ENCODE measurements around the gene RCBTB1.
"Not testable (repeated sequence)": the region's sequence is repeated elsewhere in the genome, so short reads cannot be mapped to it uniquely, and the experiment has no call there.

The RCBTB1 gene

GRCh38 chr13:49604570-49604969 lies 19.2 kb upstream of the RCBTB1 start:
- no peak for DNase-seq (ENCODE audit: low spot score)

DNA sequence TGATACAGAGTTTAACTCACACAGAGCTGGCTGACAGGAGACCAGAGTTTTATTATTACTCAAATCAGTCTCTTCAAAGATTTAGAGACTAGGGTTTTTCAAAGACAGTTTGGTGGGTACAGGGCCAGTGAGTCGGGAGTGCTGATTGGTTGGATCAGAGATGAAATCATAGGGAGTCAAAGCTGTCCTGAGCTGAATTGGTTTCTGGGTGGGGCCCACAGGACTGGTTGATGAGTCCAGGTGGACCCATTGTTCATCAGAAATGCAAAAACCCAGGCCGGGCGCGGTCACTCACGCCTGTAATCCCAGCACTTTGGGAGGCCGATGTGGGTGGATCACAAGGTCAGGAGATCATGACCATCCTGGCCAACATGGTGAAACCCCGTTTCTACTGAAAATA lies 17.3 kb upstream of the RCBTB1 start:
- DNase-seq (ENCODE audit: low spot score) = not testable (repeated sequence)

GRCh38 chr13:49602005-49602404 lies 16.6 kb upstream of the RCBTB1 start:
- DNase-seq (ENCODE audit: low spot score) = no peak

DNA sequence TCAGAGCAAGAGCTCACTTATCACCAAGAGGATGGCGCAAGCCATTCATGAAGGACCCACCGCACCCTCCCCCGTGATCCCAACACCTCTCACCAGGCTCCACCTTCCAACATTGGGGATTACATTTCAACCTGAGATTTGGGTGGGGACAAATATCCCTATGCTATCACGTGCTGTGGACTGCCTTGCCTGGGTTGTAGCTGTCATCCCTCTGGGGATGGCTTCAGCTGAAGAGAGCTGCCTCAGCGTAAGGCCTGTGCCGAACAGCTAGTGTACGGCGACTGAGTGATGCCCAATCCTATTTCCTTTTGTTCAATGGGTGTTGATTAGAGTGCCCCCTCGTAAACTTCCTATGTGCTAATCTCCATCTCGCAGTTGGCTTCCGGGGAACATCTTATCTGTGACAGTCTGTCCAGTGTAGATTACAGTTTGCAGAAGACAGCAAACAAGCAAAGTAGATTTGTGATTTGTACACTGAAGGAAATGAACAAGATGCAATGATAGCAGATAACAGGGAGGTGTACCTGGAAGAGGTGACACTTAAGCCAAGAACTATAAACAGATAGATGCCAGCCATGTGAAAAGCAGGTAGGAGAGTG lies 11.8 kb upstream of the RCBTB1 start:
- DNase-seq (ENCODE audit: low spot score) = no peak

- no peak for DNase-seq (ENCODE audit: low spot score)
Measured at GRCh38 chr13:49596221-49596620, 10.9 kb upstream of the RCBTB1 start.

GRCh38 chr13:49594576-49594975 lies 9.2 kb upstream of the RCBTB1 start:
- DNase-seq (ENCODE audit: low spot score) = no peak

- DNase-seq (ENCODE audit: low spot score) = not testable (repeated sequence)
Measured at GRCh38 chr13:49593876-49594275, 8.5 kb upstream of the RCBTB1 start.

- not testable (repeated sequence) for DNase-seq (ENCODE audit: low spot score)
Measured at GRCh38 chr13:49590714-49591113, 5.4 kb upstream of the RCBTB1 start.

GRCh38 chr13:49587311-49587847 lies 2.0 kb upstream of the RCBTB1 start:
- DNase-seq (ENCODE audit: low spot score) = no peak

DNA sequence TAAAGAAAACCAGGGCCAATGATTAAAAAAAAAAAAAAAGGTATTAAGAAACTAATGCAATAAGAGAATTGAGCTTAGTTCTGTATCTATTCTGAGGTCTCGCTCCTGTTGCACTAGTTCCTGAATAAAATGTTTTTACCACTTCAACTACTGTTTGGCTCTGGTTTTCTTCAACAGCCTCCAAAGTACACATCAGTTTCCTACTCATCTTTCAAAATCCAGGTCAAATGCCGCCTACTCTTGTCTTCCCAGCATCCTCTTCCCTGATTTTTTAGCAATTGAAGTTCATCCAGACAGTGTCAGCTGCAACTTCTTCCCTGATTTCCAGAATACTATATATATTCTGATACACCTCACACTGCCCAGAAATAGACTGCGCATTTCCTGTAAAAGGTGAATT lies 1.4 kb upstream of the RCBTB1 start:
- DNase-seq (ENCODE audit: low spot score) = no peak

- DNase-seq (ENCODE audit: low spot score) = no peak
Measured at GRCh38 chr13:49584771-49585182, 581 bp downstream of the RCBTB1 start.

DNA sequence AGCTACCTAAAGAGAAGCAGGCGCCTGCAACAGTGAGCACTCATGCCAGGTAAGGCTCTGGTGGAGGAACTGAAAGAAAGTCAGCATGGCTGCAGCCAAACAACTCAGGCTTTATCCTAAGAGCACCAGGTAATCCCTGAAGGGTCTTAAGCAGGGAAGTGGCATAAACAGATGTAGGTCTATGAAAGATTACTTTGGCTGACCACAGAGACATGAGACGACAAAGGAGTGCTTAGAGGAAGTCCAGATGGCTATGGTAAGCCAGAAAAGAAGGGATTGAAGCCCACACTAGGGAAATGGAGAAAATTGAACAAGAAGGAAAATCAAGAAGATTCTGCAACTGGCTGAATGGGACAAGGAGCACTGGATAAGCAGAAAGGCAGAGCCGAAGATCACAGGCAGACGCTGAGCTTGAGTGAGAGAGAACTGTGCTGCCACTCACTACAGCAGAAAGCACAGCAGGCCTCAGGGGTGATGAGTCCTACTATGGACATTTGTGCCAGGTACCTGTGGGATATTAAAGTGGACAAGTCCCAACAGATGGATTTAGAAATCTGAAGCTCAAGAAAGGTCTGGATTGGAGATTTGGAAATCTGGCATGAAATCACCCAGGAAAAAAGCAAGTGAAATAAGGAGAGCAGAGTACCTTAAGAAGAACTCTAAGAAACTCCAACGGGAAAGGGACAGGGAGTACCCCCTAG lies 4.2 kb downstream of the RCBTB1 start:
- DNase-seq (ENCODE audit: low spot score) = no peak

GRCh38 chr13:49579501-49579900 lies 5.9 kb downstream of the RCBTB1 start:
- no peak for DNase-seq (ENCODE audit: low spot score)

GRCh38 chr13:49571299-49572240 lies 13.8 kb downstream of the RCBTB1 start:
- DNase-seq (ENCODE audit: low spot score) = no peak

DNA sequence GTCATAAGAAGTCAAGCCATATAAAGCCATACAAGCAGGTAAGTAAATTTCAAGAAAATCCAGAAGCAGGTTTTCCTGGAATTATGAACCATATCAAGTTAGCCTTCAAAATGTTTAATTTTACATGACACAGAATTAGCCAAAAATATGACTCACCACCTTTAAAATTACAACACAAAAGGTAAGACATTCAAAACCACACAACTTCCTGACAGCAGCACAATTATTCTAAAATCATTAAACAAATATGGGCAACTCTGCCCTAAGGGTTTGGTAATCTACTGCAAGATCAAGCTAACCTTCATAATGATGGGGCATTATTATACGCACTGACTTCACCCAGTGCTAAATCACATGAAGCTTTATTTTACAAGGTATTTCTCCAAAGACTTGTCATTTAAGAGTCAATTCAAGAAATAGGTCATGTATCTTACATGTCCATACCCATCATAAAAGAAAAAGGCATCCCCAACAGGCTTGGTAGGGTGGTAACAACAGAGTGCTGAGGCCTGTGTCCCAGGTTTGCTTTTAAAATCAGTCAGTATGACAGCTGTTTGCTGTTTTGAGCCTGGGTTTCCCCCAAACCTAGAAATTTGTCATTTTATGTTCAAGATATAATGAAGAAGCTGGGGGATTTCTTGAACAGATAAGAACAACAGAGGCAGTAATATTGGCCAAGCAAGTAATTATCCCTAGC lies 15.2 kb downstream of the RCBTB1 start:
- no peak for DNase-seq (ENCODE audit: low spot score)

DNA sequence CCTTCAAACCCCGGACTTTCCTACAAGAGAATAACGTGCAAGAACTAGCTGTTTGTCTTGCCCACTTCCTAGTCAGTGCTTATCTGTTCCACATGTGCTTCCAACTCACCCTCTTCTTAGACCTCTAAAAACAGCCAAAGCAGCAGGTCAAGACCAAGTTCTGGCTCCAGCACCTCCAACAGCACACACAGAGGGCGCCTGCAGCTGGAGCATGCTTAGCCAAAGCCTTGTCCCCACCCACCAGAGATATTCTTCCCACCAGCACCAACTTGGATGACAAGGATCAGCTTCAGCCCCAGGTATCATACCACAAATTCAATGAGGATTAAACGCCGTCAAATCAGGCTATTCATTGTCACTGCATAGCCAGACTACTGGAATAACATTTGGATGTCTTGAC lies 17.9 kb downstream of the RCBTB1 start:
- DNase-seq (ENCODE audit: low spot score) = no peak

- DNase-seq (ENCODE audit: low spot score) = no peak
Measured at GRCh38 chr13:49566461-49566860, 18.9 kb downstream of the RCBTB1 start.

- DNase-seq (ENCODE audit: low spot score) = not testable (repeated sequence)
Measured at GRCh38 chr13:49565461-49565860, 19.9 kb downstream of the RCBTB1 start.

- DNase-seq (ENCODE audit: low spot score) = no peak
Measured at GRCh38 chr13:49563516-49563915, 21.8 kb downstream of the RCBTB1 start.

DNA sequence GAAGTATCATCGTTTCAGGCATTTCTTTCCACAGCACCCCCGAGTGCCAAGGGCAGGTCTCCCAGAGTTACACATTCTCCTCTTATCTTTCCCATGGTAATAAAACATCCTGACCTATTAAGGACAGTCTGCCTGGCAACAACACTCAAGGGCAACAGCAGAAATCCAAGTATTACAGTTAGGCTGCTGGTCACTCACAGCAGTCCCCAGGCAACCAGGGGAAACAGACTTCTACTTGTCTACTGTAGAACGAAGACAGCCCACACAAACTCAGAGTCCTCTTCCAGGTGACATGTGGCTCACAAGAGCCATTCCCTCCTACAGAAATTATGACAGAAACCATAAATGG lies 24.3 kb downstream of the RCBTB1 start:
- DNase-seq (ENCODE audit: low spot score) = no peak

DNA sequence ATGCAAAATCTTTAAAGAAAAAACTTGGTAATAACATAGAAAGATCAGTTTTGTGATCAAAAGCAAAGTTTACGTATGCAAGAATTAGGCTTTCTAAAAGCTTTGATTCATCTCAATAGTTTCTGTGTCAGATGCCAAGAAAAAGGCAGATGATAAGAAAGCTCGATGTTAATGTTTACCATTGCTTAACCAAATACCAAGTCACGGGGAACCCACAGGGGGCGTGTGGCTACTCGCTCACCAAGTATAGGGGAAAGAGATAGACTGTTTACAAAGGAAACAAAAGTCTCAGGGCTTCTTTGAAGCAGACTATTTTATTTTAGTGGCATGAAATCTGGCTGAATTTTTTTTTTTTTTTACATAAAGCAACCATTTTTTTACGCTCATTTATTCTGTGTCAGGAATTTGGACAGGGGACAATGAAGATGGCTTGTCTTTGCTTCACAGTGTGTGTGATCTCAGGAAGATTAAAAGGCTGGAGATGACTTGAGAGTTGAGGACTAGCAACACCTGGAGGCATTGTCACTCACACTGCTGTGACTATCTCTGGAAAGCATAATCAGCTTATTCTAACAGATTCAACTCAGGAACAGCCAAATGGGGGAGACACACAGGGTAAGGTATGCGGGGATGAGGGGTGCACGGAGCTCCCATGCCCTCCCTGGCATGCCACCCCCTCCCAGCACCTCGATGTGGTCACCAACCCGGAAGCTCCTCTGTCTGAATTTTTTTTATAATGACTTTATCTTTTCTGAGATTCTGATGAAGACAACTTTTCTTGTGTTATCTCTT lies 24.9 kb downstream of the RCBTB1 start:
- peak; percentile 34 for DNase-seq (ENCODE audit: low spot score)
